ENCODE measurements around the gene FILIP1L.
"Not testable (repeated sequence)": the region's sequence is repeated elsewhere in the genome, so short reads cannot be mapped to it uniquely, and the experiment has no call there.

Gene FILIP1L

DNA sequence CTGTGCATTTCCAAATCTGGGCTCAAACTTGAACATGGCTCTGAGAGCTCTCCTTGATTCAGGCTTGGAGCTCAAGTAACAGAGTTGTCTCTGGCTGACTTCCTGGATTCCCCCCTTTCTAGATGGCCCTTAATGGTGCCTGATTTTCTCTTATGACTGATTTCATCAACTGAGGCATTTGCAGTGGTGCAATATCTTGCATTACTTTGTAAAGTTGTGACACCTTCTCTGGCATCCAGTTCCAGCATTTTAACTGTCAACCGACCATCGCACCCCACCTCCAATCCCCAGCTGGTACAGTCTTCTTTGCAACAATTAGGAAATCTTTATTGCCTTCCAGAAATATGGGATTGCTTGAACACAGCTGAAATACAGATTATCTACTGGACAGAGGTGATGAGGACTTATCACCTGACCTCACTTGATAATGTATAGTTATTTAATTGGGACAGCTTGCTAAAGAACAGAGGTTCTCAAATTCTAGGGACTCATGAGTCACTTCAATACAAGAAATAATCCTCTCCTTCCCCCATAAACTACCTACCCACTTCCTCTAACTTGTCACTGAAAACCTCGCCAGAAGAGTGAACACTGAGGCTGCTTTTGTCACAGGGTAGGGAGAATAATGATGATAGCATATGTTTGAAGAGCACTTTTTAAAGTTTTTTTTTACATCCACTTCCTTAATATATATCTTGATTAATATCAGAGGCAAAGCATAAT lies 41.8 kb downstream of the FILIP1L start:
- DNase-seq: no peak

DNA sequence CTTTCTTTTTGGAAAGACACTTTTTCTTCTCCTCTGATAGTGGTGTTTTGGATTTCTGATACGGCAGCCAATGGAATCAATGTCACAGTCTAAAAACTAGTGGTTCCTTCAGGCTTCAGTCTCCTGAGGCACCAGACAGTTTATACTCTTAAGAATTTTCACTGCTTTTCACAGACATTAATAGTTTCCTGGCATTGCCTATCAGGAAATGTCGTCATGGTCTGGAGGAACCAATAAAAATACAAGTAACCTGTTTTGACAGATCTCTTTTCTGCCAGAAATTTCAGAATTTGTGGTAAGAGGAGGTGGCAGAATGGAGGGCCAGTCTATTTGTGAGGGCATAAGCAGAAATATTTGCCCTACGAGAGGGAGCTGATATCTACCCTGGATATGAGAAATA lies 44.8 kb downstream of the FILIP1L start:
- no peak for DNase-seq

DNA sequence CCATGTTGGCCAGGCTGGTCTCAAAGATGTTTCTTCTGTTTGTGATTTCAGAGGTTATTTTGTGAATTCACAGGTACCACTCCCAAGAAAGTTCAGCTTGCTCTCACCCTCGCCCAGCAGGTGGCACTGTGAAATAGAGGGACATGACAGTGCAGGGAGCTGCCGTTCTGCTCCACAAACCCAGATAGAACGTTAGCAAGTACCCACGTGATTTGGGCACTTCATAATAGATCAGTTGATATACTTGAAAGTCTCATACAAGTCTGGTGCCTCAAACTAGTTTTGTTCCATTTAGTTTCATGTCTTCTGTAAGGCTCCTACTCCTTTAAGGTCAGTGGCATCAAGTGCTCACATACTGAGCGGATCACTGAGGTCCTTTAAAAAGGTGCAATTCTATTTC lies 45.5 kb downstream of the FILIP1L start:
- peak; percentile 68 for DNase-seq

DNA sequence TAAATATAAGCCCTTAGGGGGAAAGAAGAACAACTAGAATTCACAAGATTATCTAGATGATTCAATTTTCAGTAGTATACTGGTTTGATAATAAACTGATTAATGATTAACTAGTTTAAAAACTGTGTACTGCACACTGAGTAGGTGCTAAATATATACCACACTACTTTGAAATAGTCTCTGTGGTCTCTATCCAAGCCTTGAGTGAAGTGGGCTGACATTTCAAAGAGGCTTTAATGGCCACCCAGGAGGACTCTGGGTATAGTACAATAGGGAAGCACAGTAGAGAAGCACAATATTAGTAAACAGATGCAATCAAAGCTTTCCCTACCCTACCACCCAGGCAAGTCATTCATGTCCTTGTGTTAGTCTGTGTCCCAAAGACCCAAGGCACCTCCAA lies 46.7 kb downstream of the FILIP1L start:
- DNase-seq: no peak

DNA sequence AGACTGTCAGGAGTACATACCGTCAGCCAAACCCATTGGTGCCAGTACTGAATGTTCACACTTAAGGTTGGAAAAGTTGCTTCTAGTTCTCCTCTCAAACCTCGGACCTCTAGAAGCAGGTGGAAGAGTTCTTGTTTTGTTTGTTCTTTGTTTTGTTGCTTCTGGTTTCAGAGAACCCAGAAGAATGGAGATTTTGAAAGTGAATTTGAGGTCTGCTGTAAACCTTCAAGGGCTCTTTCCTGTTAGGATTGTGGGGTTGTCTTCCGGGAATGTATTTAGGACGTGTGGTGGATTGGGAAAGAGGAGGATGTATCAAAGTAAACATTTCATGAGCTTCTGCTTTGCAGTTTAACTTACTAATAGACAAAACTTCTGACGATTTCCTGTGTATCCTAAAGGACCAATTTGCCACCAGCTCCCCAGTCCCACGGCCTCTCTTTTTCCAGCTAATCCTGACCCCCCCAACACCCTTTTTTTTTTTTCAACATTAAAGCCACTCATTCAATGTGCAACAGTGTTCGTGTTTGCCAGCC lies 50.3 kb downstream of the FILIP1L start:
- DNase-seq: no peak

DNA sequence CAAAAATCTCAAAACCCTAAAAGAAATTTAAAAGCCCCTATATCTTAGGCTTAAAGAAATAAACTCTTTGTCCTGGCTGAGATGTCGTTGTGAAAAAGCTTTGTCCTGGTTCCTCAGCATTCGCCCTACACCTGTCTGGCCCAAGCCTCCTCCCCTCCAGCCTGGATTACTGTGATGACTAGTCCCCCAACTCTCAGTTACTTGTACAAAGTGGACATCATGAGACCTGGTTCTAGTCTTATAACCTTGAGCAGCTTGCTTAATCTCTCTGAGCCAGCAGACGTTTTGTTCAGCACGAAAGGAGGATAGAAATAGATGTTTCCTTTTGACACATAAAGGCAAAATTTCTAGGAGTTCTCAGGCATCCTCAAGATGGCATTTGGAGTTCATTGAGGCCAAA lies 51.6 kb downstream of the FILIP1L start:
- DNase-seq: no peak

DNA sequence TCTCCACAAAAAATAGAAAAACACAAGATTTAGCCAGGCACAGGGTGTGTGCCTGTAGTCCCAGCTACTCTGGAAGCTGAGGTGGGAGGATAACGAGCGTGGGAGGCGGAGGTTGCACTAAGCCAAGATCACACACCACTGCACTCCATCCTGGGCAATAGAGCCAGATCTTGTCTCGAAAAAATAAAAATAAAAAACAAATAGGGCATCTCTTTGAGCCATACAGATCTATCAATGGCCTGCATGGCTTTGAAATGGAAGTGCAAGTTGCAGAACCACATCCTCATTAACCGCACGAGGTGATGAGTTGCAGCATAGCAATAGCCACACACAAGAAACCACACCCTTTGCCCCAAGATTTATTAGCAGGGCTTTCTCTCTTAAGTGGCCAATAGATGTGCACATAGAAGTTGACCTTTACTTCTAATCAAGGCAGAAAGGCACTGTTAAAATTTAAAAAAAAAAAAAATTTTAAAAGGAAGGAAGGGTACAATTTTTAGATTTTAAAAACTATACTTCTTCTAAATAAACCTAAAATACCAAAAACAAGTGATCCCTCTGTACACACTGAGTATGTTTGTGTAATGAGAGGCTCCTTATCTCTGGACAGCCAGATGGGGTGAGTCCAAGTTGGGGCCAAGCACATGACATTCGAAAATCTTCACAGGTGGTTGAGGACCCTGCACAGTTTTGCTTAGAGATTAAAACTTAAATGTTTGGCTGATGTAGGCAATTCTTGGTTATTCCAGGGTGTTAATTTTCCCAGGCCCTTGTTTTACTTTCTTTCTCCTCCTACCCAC lies 53.4 kb downstream of the FILIP1L start:
- DNase-seq: no peak

DNA sequence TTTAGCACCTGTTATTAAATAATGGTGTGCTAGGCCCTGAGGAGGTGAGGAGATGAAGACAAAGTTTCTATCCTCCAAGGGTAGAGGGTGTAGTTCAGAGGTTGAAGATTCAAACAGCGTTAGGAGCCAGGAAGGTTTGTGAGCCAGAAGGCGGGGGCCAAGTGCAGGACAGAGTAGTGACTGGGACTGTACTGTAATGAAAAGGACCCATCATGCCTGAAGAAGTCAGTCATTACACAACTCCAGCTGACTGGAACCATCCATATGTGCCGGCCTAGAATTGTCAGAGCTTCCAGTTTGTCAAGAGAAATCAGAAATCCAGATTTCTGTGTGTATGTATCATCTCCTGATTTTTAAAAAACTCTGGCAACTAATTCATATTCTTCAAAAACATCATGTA lies 54.8 kb downstream of the FILIP1L start:
- no peak for DNase-seq

DNA sequence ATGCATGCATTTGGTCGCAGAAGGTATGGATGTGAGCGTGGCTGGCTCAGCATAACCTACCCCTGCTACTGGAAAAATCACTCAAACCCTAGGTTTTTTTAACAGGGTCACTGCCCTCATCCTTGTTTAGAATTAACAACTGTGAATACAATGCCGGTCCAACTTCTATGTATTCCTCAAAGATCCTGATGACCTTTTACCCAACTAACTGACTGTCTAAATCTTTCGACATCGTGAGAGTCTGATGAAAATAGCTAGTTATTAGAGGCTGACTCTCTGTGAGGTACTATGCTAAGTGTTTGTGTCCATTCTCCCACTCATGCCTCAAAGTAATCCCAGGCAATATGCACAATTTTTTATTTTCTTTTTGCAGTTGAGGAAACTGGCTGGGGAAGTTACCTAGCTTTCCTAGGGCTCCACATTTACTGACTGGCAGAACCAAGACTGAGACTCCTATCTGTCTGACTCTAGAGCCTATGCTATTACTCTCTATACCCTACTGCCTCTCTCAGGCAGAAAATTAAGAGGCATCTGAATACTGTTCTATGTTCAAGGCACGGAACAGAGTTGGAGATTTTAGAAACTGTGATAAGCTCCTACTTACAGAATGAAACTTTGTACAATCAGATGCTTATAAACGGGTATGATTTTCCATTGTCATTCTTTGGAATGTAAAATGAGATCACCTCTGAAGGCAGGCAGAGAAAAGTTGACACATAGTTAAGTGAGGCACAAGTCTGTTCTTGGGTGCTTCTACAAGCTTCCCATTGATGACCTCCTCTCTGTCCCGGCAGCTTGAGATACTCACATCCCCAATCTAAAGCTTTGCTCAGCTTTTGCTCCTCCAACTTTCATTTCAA lies 56.4 kb downstream of the FILIP1L start:
- DNase-seq: no peak

DNA sequence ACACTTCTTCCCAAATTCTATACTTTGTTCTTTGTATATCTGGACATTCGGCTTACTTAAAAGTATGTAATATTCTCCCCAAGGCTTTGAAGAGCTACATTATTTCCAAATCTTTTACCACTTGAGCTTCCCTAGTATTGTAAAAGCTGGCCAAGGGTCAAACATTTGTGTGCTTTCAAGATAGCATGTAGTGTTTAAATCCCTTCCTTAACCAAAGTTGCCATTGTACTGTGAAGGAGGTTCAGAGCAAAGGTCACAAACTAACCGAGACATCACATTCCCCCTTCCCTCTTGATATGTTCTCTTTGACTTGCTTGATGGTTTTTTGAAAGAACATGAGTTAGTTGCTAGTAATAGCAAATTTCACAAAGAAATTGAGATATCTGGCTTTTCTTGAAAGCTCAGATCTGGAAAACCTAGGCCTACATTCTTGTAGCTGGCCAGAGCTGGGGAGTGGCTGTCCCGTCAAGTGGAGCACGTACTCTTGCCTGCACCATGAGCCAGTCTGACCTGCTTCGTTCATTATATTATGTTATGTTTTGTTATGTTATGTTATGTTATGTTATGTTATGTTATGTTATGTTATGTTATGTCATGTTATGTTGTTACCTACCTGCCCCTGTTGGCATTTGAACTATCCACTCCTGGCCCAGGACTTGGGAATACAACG lies 60.2 kb downstream of the FILIP1L start:
- no peak for DNase-seq

DNA sequence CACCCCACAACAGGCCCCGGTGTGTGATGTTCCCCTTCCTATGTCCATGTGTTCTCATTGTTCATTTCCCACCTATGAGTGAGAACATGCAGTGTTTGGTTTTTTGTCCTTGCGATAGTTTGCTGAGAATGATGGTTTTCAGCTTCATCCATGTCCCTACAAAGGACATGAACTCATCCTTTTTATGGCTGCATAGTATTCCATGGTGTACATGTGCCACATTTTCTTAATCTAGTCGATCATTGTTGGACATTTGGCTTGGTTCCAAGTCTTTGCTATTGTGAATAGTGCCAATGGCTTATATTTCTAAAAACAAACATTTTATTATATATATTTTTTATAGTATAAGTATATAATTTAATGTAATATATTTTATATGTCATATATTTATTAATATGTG lies 62.8 kb downstream of the FILIP1L start:
- not testable (repeated sequence) for DNase-seq

DNA sequence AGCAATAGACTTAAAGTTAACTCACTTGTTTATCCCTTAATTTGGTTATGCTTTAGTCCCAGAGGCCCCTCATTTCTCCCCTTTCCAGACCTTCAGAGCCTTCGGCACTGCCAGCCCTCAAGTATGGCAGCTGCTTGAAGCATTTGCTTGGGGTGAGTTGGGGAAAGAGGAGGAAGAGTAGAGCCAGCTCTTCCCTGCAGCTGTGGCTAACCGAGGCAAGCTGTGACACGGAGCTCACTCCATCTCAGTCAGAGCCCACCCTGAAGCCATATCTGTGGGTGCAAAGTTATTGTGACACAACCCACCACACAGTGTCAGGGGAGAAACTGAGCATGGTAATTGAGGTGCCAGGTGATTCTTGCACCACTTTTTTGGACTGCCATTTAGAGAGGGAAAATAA lies 66.1 kb downstream of the FILIP1L start:
- no peak for DNase-seq

DNA sequence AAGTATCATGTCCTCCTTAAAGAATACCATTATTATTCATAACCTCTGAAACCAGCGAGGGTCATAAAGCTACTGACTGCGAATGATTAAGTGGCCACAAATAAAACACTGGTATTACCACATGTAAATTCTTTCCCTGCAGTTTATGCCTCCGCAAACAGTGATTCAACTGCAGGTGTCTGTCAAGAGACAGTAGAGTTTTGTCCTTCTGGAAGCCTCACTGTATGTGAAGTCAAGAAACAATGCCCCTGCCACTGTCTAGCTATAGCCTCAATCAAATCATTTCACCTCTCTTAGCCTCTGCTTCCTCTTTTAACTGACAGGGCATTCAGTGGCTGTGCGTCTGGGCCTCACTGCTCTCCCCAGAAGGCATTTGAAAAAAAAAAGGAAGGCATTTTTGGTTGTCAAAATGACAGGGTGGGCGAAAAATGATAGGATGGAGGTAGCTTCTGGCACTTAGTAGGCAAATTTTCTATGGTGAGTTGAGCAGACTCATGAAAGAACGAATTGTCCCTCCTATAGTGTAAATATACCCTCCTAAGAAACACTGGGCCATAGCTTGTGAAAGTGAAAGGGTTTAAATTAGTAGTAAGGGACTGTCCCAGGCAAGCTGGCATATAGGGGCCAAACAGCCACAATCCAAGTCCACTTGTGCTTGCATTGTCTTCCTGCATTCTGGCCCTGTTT lies 66.7 kb downstream of the FILIP1L start:
- no peak for DNase-seq

DNA sequence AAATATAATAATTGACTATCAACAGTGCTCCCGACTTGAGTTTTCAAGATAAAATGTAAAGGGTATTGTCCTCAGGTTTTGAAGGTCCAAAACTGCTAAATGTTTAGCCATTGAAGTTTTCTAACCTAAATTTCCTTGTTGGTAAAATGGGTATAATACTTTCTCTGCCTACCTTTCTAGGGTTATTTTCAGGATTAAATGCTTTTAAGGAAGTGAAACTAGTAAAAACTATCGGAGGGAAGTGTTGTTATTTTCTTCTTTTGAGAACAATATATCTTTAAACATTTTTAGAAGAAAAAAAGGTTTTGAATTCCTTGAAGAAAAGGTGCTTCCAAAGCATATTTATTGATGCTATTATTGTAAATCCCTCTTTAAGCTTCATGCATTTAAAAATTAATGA lies 67.3 kb downstream of the FILIP1L start:
- no peak for DNase-seq

DNA sequence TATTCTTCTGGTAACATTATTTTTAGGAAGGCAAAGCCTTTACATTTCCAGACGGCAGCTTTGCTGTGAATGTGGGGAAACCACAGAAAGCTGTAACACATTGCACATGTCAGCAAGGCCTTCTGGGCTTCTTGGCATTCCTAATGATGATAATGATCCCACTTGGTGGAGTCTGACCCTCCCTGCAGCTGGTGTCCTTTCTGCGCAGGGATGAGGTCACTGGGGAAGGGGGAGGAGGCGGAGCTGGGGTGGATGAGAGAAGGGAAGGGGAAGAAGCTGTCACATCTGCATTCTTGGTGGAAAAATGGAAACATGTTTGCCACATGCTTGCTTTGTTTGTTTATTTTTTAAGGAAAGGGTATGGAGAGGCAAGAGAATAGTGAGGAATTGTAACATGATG lies 68.6 kb downstream of the FILIP1L start:
- no peak for DNase-seq

DNA sequence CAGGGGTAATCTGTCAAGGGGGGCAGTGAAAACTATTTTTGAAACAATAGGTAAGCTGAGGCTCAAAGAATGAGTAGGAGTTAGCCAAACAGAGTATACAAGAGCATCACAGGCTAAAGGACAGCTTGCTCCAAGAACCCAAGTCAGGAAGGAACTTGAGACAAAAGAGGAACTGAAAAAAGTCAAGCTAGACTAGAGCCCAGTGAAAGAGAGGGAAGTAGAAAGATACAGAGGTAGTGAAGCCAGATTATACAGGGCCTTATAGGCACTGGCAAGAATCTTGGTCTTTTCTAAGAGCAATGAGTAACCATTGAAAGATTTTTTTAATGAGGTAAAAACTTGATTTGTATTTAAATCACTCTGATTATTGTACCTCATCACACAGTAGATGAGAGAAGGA lies 69.9 kb downstream of the FILIP1L start:
- no peak for DNase-seq

DNA sequence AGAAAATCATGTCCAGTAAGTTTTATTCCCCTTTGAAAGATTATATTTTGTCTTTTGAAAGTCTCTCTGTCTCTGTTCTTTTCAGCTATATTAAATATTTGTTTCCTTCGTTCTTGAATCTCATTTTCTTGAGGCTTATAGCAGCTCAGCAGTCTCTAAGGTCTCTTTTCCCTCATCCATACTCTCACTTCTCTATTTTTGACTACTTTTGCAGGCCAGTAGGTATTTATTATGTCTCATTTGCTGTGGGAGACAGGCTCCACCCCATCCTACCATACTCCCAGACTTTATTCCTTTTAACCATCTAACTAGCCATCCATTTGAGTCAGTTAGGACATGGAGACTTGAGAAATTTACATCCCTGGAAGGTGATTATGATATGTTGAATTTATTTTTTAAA lies 71.0 kb downstream of the FILIP1L start:
- no peak for DNase-seq

DNA sequence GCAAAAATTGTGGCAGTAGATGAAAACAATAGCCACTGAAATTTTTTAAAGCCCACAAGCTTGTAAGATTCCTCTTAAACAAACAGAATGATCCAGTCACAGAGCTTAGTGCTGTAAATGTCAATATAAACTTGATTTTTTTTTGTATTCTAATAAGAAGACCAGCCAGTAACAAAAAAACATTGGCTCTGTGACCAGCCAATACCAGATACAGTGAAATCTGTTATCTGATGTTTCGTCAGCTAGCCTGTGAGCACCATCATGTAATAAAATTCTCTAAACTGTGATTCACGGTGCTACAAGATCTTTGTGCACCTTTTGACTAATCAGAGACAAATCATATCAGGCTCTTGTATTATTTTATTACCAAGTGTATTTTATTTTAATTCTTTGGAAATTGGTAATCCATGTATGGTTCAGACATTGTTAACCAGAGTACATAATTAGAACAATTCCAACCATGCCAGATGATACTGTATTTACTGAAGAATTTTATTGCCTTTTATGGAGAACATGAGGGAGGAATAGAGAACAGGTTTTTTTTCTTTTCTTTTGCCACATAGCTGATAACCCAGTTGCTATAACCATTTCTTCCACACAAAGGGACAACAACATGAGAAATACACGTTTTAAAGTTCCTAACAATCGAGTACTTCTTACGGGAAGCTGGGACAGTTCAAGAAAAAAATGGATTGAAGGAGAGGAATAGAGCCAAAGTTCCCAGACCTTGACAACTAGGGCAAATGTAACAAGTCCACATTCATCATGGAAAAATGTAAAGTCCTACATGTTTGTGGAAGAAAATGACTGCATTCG lies 71.9 kb downstream of the FILIP1L start:
- DNase-seq: no peak

DNA sequence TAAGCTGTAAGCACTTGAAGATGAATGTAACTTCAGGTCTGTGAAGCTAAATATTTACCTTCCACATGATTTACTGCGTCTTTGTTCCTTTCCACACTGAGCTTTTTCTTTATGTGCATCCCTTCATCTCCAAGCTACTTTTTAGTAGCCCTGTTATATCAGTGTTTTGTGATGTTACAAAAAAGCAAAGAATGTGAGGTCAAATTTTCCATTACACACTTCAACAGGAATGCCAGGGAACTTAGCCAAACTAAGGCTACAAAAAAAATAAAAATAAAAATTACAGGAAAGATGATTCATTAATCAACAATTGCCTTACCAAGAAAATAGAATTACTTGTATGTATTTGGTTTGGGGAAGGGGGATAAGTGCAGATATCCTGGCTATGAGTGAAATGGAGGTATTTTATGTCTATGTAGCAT lies 73.0 kb downstream of the FILIP1L start:
- no peak for DNase-seq

DNA sequence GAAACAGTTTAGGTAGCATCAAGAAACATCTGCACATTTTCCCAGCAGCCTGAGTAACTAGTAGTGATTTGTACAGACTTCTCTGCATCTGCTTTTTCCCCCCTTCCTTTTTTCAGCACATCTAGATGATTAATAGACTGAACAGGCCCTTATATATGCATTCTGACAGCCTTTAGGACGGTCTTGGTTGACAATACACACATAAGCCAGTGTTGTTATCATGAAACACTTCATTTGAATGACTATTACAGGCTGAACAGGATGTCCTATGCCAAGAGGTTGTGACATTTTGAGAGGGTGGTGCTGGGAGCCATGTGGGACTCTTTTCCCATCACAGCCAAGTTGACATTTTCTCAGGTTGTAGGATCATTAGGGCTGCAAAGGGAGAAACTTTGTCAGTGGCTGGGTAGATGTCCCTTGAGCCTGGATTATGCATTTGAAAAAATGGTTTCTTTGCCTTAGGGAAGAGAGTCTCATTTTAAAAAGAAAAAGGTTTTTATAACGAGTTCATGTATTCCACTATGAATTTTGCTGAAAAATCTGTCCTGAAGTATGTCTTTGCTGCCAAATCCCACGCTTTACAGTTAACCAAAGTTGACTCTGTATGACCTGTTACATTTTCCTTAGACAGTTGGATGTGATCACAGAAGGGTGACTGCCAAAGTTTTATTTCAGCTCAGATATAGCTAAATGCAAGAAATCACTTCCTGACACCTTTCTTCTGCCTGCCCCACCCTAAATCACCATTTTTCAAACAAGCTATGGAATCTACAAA lies 73.7 kb downstream of the FILIP1L start:
- DNase-seq: no peak

All from NCI-H1092 (cell line).